ENCODE results near the gene FGR. TPM values are rescaled to one million over a fixed set of nuclear protein-coding genes. Genes with fewer than 3 reads are reported as not detected.

Gene FGR
- total and polyA plus RNA-seq, 12 donors: 1.5 to 51.9 (median 9.6) TPM

DNA sequence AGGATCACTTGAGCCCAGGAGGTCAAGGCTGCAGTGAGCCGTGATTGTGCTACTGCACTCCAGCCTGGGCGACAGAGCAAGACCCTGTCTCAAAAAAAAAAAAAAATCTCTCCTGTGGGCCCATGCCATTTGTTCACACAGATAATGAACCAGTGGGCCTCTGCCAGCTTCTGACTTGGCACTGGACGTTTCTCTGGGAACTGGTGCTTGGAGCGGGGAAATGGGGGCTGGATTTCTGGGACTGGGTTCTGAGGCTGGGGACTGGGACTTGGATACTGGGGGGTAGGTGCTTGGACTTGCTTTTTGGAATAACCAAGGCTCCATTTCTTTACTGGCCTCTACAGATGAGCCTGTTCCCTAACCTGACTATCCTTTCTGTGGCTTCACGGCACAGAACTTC is 27.3 kb upstream of the FGR start:
- Histone ChIP-seq H3K4me1 (replicated peaks in 1 of 2) (peaks cover 5 to 14% of the 10 kb centered on the region in 2 donors), H3K9me3 (replicated peaks in 1 of 3) (no peaks in the 10 kb centered on the region), H3K27ac (peak overlapping the region in 1 of 5 donors; percentile 38), H3K36me3 (replicated peaks in 1 of 2) (no peaks in the 10 kb centered on the region), H3K27me3 (no peaks in the 10 kb centered on the region), H3K4me3 (no peak overlapping the region)
- TF ChIP-seq, protein P1, sequence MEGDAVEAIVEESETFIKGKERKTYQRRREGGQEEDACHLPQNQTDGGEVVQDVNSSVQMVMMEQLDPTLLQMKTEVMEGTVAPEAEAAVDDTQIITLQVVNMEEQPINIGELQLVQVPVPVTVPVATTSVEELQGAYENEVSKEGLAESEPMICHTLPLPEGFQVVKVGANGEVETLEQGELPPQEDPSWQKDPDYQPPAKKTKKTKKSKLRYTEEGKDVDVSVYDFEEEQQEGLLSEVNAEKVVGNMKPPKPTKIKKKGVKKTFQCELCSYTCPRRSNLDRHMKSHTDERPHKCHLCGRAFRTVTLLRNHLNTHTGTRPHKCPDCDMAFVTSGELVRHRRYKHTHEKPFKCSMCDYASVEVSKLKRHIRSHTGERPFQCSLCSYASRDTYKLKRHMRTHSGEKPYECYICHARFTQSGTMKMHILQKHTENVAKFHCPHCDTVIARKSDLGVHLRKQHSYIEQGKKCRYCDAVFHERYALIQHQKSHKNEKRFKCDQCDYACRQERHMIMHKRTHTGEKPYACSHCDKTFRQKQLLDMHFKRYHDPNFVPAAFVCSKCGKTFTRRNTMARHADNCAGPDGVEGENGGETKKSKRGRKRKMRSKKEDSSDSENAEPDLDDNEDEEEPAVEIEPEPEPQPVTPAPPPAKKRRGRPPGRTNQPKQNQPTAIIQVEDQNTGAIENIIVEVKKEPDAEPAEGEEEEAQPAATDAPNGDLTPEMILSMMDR (IDR thresholded peaks at IDR 0.05): no peak
- no peak for TF ChIP-seq POLR2A (IDR thresholded peaks at IDR 0.05)
- DNase-seq: no peak
- 73 to 85% (median 80%) methylated on average over 5 of the region's 5 CpGs for WGBS, 4 donors
- intact Hi-C loops (cut with DNase I): loop anchor here (2.0 to 10.0 kb wide), 3 partner anchors 55 to 267 kb away; partner anchors contain the start of gene GPR3 (in 2 of the 2)

DNA sequence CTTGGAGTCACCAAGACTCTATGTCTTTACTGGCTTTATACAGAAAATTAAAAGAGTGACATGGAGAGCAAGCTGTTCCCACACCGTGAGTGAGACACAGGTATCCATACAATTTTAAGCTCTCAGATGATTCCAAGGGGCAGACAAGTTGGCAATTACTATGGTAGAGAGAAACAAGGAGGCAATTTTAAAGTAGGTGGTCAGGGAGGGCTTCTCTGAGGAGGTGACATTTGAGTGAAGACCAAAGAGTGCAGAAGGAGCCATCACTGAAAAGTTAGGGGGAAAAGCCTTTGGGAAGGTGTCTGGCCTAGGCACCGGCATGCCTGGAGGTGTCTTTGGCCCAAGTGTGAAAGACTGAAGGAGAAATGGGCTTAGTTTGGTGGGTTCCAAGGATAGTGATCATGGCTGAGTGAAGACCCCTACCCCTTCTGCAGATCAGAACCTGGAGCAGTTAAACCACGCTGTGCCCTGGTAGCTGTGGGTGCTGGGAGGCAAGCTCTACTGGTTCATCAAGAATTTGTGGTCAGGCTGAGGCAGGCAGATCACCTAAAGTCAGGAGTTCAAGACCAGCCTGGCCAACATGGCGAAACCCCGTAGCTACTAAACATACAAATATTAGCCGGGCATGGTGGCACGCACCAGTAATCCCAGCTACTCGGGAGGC is 26.6 kb upstream of the FGR start:
- Histone ChIP-seq H3K27ac (no peak overlapping the region), H3K27me3 (no peaks in the 10 kb centered on the region), H3K36me3 (replicated peaks in 1 of 2) (no peaks in the 10 kb centered on the region), H3K4me3 (no peak overlapping the region), H3K4me1 (replicated peaks in 1 of 2) (peaks cover 5 to 14% of the 10 kb centered on the region in 2 donors), H3K9me3 (replicated peaks in 1 of 3) (no peaks in the 10 kb centered on the region)
- no peak for DNase-seq
- intact Hi-C loops (cut with DNase I): loop anchor here (2.0 to 10.0 kb wide), 3 partner anchors 54 to 267 kb away; partner anchors contain the start of gene GPR3 (in 2 of the 2)
- TF ChIP-seq POLR2A (IDR thresholded peaks at IDR 0.05): no peak
- TF ChIP-seq, protein P1 (IDR thresholded peaks at IDR 0.05): no peak
- 90 to 99% (median 98%) methylated on average over 4 to 8 of the region's 8 CpGs for WGBS, 4 donors

DNA sequence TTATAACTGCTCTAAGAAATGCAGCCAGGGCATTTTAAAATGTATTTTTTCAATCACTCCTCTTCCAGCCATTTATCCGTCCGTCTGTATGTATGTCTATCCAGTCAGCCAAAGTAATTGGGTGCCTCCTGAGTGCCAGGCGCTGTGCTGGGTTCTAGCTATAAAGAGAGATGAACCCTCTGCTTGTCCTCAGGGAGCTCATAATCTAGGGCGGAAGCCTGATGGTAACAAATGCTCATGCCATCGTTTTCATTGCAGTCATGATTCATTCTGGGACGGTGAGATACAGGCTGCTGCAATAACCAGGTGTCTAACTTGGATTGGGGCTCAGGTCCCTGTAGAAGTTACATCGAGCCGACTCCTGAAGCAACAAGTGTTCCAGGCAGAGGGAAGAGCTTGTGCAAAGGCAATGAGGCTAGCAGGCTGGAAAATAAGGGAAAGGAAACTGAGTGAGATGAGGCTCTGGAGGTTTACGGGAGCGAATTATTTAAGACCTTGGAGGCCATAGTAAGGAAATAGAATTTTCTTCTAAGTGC is 25.4 kb upstream of the FGR start:
- Histone ChIP-seq H3K27me3 (no peaks in the 10 kb centered on the region), H3K4me1 (replicated peaks in 1 of 2) (peaks cover 12 to 24% of the 10 kb centered on the region in 2 donors), H3K9me3 (replicated peaks in 1 of 3) (no peaks in the 10 kb centered on the region), H3K36me3 (replicated peaks in 1 of 2) (no peaks in the 10 kb centered on the region), H3K4me3 (peak overlapping the region in 2 of 4 donors; percentile 33 to 56), H3K27ac (peak overlapping the region in 3 of 5 donors; percentile 70 to 90 (median 82))
- DNase-seq: peak in 1 of 7 donors; percentile 25
- intact Hi-C loops (cut with DNase I): loop anchor here (5.0 to 10.0 kb wide), 2 partner anchors 53 to 266 kb away; partner anchors contain the start of gene GPR3 (in 2 of the 2)
- 39 to 50% (median 48%) methylated on average over 10 of the region's 10 CpGs for WGBS, 4 donors
- TF ChIP-seq, protein P1 (IDR thresholded peaks at IDR 0.05): peak in 1 of 6 experiments; percentile 16
- no peak for TF ChIP-seq POLR2A (IDR thresholded peaks at IDR 0.05)

DNA sequence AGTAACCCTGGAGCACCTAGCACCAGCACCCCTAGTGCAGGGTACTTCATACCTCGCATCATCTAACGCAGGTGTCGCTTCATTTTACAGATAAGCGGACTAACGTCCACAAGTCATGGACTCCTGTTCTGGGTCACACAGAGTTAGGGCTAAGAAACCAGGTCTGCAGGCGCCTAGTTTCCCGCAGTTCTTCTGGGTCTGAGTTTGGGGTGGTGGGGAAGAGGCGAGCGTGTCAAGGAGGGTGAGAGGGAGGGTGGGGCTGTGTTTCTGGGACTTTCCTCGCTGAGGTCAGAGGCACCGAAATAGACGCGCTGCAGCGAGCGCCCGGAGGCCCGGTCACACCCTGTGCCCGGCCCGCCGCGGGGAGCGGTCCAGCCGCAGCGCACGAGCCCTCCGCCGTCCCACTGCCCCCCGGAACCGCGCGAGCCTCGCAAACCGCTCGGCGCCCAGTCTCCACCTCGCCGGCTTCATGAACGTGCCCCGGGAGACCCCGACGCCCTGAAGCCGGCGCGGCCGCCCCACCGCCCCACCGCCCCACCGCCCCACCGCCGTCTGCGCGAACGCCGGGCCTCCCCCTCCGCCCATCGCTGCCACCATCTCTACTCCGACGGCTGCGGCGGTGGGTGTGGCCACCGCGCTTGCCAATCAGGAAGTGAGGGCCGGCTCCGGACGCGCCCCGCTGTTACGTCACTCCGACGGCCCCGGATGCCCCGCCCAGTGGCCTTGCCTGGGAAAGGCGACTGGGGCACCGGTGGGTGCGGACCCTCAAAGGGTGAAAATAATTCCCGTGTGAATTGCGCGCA is 24.7 kb upstream of the FGR start:
- 6 to 24% (median 11%) methylated on average over 16 to 78 of the region's 78 CpGs for WGBS, 4 donors

More for the DNA sequence above, 24.7 kb upstream of the FGR start:
- TF ChIP-seq POLR2A (IDR thresholded peaks at IDR 0.05): peak in 1 of 2 donors; percentile 49
- TF ChIP-seq, protein P1 (IDR thresholded peaks at IDR 0.05): no peak
- H3K27ac ChIP-seq: peak overlapping the region in 4 of 5 donors; percentile 52 to 90 (median 76)
- no peaks in the 10 kb centered on the region for H3K27me3 ChIP-seq
- H3K4me3 ChIP-seq: peak overlapping the region in 2 of 4 donors; percentile 33 to 56
- H3K36me3 ChIP-seq (replicated peaks in 1 of 2): no peaks in the 10 kb centered on the region
- peaks cover 13 to 25% of the 10 kb centered on the region in 2 donors for H3K4me1 ChIP-seq (replicated peaks in 1 of 2)
- no peaks in the 10 kb centered on the region for H3K9me3 ChIP-seq (replicated peaks in 1 of 3)
- peak; percentile 83 to 95 (median 90) for DNase-seq
- intact Hi-C loops (cut with DNase I): loop anchor here (2.0 to 10.0 kb wide), 3 partner anchors 43 to 265 kb away; partner anchors contain the start of gene GPR3 (in 2 of the 2)

Measured in adrenal gland (tissue), 12 donors.